Mononuclear cell (primary cell): Measurements from ENCODE around the gene PZP. TPM values are rescaled to one million over a fixed set of nuclear protein-coding genes. Genes with fewer than 3 reads are reported as not detected.
"Not testable (repeated sequence)": the region's sequence is repeated elsewhere in the genome, so short reads cannot be mapped to it uniquely, and the experiment has no call there.

Source experiments
- H3K27me3 ChIP-seq: 2 replicates; pipeline ENCODE4 v1.6.0; 2011; ENCODE audit warnings: low read length, control low read depth; ENCODE audit not compliant: insufficient read depth
- H3K4me1 ChIP-seq: 2 replicates; pipeline ENCODE4 v1.5.1; 2011; ENCODE audit warnings: mild to moderate bottlenecking, low read length, control low read depth; ENCODE audit not compliant: insufficient read depth
- H3K4me3 ChIP-seq: 2 replicates; pipeline ENCODE4 v1.5.1; 2011; ENCODE audit warnings: mild to moderate bottlenecking, low read length, moderate library complexity
- H3K9me3 ChIP-seq: 2 replicates; pipeline ENCODE4 v1.5.1; 2011; ENCODE audit warnings: low read depth, mild to moderate bottlenecking, control low read depth, low read length
- total RNA-seq: library from RNA; depleted of rRNA; stranded (reverse); fragments of >200 nt; gene quantifications from one replicate; pipeline ENCODE4 v1.2.3, GENCODE V29; 2012

Gene PZP
- total RNA-seq, 1 donor = not detected

DNA sequence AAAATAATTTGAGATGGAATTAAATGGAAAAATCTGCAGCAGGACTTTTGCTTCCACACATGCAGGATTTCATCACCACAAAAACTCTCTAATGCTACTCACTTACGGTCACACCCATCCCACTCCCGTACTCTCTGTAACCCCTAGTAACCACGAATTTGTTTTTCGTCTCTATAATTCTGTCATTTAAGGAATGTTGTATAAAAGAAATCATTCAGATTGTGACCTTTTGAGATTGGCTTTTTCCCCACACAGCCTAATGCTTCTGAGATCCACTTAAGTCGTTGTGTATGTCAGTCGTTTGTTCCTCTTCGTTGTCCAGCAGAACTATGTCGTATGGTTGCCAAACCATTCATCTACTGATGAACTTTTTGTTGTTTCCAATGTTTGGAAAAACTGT, 19.8 kb upstream of the PZP start:
- Histone ChIP-seq H3K27me3 (no peaks in the 10 kb centered on the region), H3K4me3 (no peak overlapping the region), H3K4me1 (no peaks in the 10 kb centered on the region), H3K9me3 (no peaks in the 10 kb centered on the region)

DNA sequence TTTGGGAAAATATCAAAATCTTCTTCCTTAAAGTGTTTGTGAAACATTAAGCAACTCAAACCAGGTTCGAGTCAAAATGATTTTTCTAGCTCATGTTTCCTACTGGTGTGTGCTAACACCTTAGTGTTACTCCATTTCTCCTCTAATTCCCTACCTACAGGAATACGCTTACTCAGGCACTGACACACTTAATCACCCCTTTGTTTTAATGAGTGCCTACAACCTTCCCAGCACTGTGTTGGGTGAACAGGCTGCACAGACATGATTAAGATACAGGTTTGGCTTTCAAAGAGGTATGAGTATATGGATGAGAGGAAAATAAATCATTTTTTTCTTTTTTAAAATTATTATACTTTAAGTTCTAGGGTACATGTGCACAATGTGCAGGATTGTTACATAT, 15.6 kb upstream of the PZP start:
- Histone ChIP-seq H3K4me3 (no peak overlapping the region), H3K9me3 (no peaks in the 10 kb centered on the region), H3K27me3 (no peaks in the 10 kb centered on the region), H3K4me1 (no peaks in the 10 kb centered on the region)

DNA sequence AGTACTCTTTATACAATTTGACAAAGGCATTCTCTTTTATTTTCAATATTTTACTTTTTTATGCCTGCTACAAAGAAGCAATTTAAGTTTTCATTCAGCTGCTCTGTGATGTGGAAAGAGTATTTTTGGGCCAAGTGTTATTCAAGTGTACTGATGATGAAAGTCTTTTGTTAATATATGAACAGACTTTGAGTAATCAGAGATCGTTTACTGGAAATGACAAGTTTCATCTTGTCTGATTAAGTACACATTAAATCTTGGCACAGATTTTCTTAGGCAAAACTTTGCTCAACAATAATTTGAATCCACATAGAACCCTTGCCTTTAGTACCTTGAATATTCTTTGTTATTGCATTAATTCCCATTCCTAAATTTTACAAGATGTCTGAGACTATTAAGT, 13.3 kb upstream of the PZP start:
- Histone ChIP-seq H3K4me3 (no peak overlapping the region), H3K9me3 (no peaks in the 10 kb centered on the region), H3K4me1 (no peaks in the 10 kb centered on the region), H3K27me3 (no peaks in the 10 kb centered on the region)

DNA sequence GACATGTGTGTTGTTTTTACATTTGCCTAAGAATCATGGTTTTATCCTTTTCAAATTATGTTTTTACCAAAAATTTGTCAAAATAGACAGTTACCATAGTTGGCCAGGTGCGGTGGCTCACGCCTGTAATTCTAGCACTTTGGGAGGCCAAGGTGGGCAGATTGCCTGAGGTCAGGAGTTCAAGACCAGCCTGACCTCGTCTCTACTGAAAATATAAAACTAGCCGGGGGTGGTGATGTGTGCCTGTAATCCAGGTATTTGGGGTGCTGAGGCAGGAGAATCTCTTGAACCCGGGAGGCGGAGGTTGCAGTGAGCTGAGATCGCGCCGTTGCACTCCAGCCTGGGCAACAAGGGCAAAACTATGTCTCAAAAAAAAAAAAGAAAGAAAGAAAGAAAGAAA, 12.8 kb upstream of the PZP start:
- H3K9me3 ChIP-seq, H3K4me1 ChIP-seq, H3K4me3 ChIP-seq, H3K27me3 ChIP-seq: not testable (repeated sequence)

DNA sequence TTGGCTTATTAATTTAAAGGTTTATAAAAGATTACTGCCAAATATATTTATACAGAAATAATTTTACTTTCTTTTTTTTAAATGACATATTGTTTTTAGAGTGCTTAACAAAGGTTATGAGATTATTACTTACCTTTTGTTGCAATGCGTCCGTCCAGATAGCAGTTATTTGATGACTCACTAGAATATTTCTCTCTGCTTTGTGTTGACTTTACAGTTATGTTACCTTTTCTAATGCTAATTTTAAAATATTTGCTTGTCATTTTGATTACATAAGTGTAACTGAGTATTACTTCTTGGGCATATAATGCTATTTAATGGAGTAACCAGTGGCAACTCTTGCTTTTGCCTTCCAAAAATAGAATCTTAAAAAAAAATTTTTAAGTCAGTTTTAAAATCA, 6.3 kb upstream of the PZP start:
- no peaks in the 10 kb centered on the region for H3K9me3 ChIP-seq
- H3K4me1 ChIP-seq = no peaks in the 10 kb centered on the region
- no peak overlapping the region for H3K4me3 ChIP-seq
- H3K27me3 ChIP-seq = no peaks in the 10 kb centered on the region

DNA sequence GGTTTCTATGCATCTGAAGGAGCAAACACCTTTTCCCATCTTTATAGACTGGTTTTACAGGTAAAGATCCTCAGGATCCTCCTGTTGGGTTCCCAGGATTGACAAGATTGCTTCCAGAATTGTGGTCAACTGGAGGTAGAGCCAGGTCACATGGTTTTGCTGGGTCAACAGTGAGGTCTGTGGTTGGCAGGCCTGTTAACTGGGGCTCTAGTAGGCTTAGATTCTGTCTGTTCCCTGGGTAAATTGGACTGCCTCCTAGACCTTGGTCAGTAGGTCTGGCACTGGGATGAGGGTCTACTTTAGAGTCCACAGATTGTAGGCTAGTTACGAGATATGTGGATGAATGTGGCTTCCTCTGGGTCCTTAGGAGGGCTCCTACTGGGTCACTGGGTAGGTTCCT, 3.5 kb upstream of the PZP start:
- Histone ChIP-seq H3K27me3 (no peaks in the 10 kb centered on the region), H3K4me1 (no peaks in the 10 kb centered on the region), H3K9me3 (no peaks in the 10 kb centered on the region), H3K4me3 (no peak overlapping the region)

DNA sequence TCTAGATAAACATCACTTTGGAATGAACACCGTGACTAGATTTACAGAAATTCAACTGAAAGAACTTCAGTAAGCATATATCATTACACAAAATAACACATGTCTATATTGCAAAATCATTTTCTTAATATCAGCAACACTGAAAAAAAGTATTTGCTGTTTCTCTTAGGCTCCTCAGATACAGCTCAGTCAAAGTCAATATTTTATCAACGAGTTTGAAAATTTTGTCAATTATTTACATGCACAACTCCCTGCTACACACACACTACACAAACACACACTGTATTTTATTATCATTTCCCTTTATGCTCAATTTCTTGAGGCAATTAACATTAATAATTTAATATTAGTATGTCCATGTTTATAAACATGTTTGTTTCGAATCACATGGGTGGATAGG, 3.8 kb downstream of the PZP start:
- Histone ChIP-seq H3K9me3 (no peaks in the 10 kb centered on the region), H3K4me1 (no peaks in the 10 kb centered on the region), H3K4me3 (no peak overlapping the region)

DNA sequence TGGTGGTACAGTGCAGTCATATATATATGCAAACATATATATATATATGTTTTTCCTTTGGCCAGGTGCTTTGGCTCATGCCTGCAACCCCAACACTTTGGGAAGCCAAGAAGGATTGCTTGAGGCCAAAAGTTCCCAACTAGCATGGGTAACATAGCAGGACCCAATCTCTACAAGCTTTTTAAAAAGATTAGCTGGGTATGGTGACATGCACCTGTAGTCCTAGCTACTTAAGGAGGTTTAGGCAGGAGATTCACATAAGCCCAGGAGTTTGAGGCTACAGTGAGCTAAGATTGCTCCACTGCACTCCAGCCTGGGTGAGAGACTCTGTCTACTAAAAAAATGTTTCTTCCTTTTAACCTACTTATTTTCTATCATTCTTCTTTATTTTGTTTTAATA, 10.2 kb downstream of the PZP start:
- H3K27me3 ChIP-seq = no peaks in the 10 kb centered on the region
- no peak overlapping the region for H3K4me3 ChIP-seq
- H3K9me3 ChIP-seq = no peaks in the 10 kb centered on the region
- no peaks in the 10 kb centered on the region for H3K4me1 ChIP-seq

More for the DNA sequence above, 3.8 kb downstream of the PZP start:
- no peaks in the 10 kb centered on the region for H3K27me3 ChIP-seq

DNA sequence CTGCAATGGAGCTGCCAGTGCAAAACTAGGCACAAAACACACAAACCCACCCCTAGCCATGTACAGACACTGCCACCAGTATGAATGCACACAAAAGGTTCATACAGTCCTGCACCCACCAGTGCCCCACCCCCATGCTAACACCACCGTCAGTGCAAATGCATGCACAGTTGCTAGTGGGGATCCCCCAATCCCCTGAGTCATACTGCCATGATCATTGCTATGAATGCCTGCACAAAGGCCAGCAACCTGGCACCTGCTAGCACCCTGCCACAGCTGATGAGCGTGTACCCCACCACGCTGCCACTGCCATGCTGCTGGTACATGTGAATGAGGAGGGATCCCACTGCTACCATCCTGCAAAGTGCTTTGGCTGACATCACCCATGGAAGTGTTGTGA, 23.9 kb downstream of the PZP start:
- no peaks in the 10 kb centered on the region for H3K4me1 ChIP-seq
- no peaks in the 10 kb centered on the region for H3K27me3 ChIP-seq
- H3K9me3 ChIP-seq = peaks cover 5% of the 10 kb centered on the region
- no peak overlapping the region for H3K4me3 ChIP-seq

DNA sequence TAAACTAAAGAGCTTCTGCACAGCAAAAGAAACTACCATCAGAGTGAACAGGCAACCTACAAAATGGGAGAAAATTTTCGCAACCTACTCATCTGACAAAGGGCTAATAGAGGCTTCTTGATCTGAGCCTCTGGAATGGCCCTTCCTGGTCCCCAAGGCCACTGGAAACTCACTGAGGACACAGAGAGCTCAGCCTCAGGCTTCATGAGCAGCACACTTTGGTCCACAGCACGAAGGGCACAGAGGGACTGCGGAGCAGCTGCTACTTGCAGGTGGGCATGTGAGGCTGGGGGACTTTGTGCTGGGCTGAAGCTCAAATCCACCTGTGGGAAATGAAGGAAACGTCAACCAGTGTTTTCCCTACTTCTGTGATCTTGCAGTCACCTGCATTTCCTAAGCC, 27.4 kb downstream of the PZP start:
- no peak overlapping the region for H3K4me3 ChIP-seq
- no peaks in the 10 kb centered on the region for H3K4me1 ChIP-seq
- H3K9me3 ChIP-seq = no peaks in the 10 kb centered on the region
- no peaks in the 10 kb centered on the region for H3K27me3 ChIP-seq

DNA sequence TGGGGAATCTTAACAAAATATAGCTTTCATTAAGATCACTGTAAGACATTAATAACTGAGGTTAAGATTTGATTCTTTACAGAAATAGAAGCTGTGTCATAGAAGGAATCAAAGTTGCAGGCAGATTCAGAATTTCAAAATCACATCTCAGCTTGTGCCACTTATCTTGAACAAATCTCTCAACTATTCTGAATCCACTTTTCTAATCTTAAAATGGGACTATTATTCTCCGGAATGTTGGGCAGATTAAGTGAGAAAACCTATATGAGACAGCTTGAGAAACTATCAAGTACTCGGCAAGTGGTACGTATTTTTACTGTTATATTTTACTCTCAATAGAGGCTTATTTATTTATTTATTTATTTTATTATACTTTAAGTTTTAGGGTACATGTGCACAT, 28.4 kb downstream of the PZP start:
- H3K4me3 ChIP-seq = no peak overlapping the region
- no peaks in the 10 kb centered on the region for H3K27me3 ChIP-seq
- no peaks in the 10 kb centered on the region for H3K4me1 ChIP-seq
- H3K9me3 ChIP-seq = no peaks in the 10 kb centered on the region

DNA sequence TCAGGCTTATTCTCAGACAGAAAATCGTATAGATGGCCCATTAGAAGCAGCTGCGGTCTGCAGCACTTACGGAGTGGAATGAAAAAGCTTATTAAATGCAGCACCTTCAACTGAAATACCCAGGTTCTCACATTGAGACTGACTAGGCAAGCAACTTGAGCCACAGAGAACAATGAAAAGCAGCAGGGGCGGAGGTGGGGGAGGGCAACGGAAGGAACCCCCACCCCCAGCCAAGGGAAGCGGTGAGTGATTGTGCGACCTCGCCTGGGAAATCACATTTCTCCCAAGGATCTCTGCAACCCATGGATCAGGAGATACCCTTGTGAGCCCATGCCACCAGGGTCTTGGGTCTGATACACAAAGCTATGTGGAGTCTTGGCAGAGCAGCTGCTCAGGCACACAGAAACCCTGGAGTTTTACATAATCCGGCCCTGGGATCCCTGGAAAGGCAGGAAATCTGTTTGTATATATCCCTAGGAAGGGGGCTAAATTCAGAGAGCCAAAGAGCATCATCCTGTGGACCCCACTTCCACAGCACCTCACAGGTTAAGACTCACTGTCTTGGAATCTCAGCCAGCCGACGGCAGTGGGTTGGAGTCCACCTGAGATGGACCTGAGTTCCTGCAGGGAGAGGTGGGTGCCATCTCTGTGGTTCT, 38.1 kb downstream of the PZP start:
- no peaks in the 10 kb centered on the region for H3K4me1 ChIP-seq
- H3K4me3 ChIP-seq = no peak overlapping the region
- no peaks in the 10 kb centered on the region for H3K27me3 ChIP-seq
- H3K9me3 ChIP-seq = no peaks in the 10 kb centered on the region

DNA sequence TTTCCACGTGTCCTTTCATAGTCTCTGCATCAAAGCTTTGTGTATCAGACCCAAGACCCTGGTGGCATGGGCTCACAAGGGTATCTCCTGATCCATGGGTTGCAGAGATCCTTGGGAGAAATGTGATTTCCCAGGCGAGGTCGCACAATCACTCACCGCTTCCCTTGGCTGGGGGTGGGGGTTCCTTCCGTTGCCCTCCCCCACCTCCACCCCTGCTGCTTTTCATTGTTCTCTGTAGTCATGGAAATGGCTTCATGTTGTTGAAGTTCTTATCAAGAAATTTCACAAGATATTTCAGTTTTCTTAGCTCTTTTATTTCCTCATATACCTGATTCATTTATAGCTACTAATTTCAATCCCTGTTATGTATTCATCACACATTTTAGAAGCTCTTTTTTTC, 40.9 kb downstream of the PZP start:
- not testable (repeated sequence) for H3K4me3 ChIP-seq, H3K9me3 ChIP-seq, H3K27me3 ChIP-seq, H3K4me1 ChIP-seq

DNA sequence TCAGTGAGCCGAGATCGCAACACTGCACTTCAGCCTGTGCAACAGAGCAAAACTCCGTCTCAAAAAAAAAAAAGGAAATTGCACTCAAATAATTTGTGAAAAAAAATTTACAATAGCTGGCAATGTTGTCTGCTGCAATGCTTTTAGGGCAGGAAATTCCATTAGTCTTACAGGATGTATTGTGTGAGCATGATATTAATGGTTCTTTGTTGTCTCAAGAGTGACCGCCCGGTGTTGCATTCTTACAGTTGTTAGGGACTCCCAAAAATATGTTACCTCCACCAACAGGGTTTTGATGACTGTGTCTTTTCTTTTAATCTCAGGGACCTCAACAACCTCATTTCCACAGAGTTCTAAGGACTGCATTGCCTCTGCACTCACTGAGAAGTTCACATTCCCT, 44.8 kb downstream of the PZP start:
- no peak overlapping the region for H3K4me3 ChIP-seq
- H3K4me1 ChIP-seq = no peaks in the 10 kb centered on the region
- H3K27me3 ChIP-seq = no peaks in the 10 kb centered on the region
- H3K9me3 ChIP-seq = no peaks in the 10 kb centered on the region

DNA sequence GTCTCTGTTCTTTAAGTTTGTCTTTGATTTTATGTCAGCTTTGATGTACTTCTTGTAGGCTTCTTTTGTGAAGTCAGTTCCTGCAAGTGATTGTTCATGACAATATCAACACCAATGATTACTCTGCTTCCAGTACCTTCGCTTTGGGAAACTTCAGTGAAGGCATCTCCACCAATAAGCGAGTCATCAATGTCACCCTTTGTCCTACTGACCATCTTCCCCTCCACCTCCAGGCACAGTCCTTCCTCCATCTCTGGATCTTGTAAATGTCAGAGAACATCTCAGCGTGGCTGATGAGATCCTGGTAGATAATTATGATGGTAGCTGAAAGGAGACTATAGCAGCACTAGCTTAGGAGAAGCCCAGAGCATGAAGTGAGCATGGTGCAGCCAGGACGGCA, 52.1 kb downstream of the PZP start:
- H3K27me3 ChIP-seq = no peaks in the 10 kb centered on the region
- H3K4me3 ChIP-seq = no peak overlapping the region
- no peaks in the 10 kb centered on the region for H3K9me3 ChIP-seq
- no peaks in the 10 kb centered on the region for H3K4me1 ChIP-seq

DNA sequence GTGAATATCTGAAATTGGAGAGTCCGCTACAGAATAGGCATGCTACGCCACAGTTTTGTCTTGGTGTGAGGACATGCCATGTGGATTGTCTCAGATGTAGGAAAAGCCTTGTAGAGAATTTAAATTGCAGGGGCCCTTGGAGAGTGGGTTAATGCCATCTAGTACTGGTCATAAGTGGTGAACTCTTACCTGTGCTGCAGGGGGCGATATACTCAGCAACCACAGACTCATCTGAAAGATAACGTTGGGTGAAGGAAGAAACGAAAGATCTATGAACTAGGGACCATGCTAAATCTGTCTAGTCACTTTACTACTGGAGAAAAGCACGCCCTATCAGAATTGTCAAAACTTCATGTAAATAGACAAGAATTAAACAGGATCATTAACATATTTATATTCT, 58.8 kb downstream of the PZP start:
- H3K9me3 ChIP-seq = peaks cover 6% of the 10 kb centered on the region
- no peak overlapping the region for H3K4me3 ChIP-seq
- no peaks in the 10 kb centered on the region for H3K27me3 ChIP-seq
- no peaks in the 10 kb centered on the region for H3K4me1 ChIP-seq

DNA sequence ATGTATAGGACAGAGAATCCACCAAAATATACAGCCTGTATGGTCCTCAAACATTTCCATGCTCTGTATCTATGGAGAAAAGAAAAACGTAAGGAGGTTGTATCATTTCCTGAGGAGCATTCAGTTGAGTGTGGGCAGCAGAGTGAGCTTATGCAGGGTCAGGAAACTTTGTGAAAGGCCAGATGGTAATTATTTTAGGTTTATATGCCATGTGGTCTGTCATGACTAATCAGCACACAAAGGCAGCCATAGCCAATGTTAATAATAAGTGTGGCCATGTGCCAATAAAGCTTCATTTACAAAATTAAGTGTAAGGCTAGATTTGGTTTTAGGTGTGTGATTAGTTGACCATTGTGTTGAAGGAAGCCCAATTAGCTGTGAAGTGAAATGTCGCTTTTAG, 59.3 kb downstream of the PZP start:
- H3K4me1 ChIP-seq = no peaks in the 10 kb centered on the region
- no peak overlapping the region for H3K4me3 ChIP-seq
- H3K27me3 ChIP-seq = no peaks in the 10 kb centered on the region
- H3K9me3 ChIP-seq = peaks cover 6% of the 10 kb centered on the region
